ENCODE data around the gene PPA2. TPM values are rescaled to one million over a fixed set of nuclear protein-coding genes. Genes with fewer than 3 reads are reported as not detected.

PPA2 gene
- total and polyA plus RNA-seq, 7 donors: 33.1 to 48.5 (median 41.7) TPM

- TF ChIP-seq CTCF (IDR thresholded peaks at IDR 0.05): no peak
Observed at GRCh38 chr4:105387466-105387865, 86.4 kb downstream of the PPA2 start.

GRCh38 chr4:105386012-105386411, 87.8 kb downstream of the PPA2 start:
- no peak overlapping the region for H3K27ac ChIP-seq
- 64 to 65% (median 65%) methylated on average over 4 of the region's 4 CpGs for WGBS, 3 donors
- DNase-seq: no peak

More at GRCh38 chr4:105387466-105387865, 86.4 kb downstream of the PPA2 start:
- Histone ChIP-seq H3K4me1 (no peaks in the 10 kb centered on the region), H3K27me3 (ENCODE audit: insufficient read depth in 3 of 3, low read length in 2 of 3) (no peaks in the 10 kb centered on the region), H3K27ac (no peak overlapping the region), H3K9me3 (no peaks in the 10 kb centered on the region), H3K4me3 (no peak overlapping the region), H3K36me3 (ENCODE audit: insufficient read depth in 1 of 2, low read depth in 1 of 2) (peaks cover 0 to 28% of the 10 kb centered on the region in 2 donors)
- WGBS, 3 donors: 70 to 80% (median 78%) methylated on average over 5 of the region's 5 CpGs
- DNase-seq (no peak), ATAC-seq (no peak)
- intact Hi-C loops (cut with DNase I): no loop called here

GRCh38 chr4:105374071-105374470, 99.8 kb downstream of the PPA2 start:
- intact Hi-C loops (cut with DNase I): no loop called here
- no peaks in the 10 kb centered on the region for H3K27me3 ChIP-seq (ENCODE audit: insufficient read depth in 3 of 3, low read length in 2 of 3)
- no peak overlapping the region for H3K27ac ChIP-seq
- no peak for TF ChIP-seq CTCF (IDR thresholded peaks at IDR 0.05)
- WGBS, 3 donors: 66 to 79% (median 78%) methylated on average over 3 of the region's 3 CpGs
- no peaks in the 10 kb centered on the region for H3K9me3 ChIP-seq
- peaks cover 0 to 16% of the 10 kb centered on the region in 2 donors for H3K36me3 ChIP-seq (ENCODE audit: insufficient read depth in 1 of 2, low read depth in 1 of 2)
- ATAC-seq (no peak), DNase-seq (no peak)
- H3K4me1 ChIP-seq: no peaks in the 10 kb centered on the region
- H3K4me3 ChIP-seq: no peak overlapping the region

More at GRCh38 chr4:105386012-105386411, 87.8 kb downstream of the PPA2 start:
- Histone ChIP-seq H3K4me3 (no peak overlapping the region), H3K4me1 (no peaks in the 10 kb centered on the region), H3K27me3 (ENCODE audit: insufficient read depth in 3 of 3, low read length in 2 of 3) (no peaks in the 10 kb centered on the region), H3K36me3 (ENCODE audit: insufficient read depth in 1 of 2, low read depth in 1 of 2) (peaks cover 0 to 32% of the 10 kb centered on the region in 2 donors), H3K9me3 (no peaks in the 10 kb centered on the region)
- intact Hi-C loops (cut with DNase I): no loop called here
- no peak for TF ChIP-seq CTCF (IDR thresholded peaks at IDR 0.05)
- no peak for ATAC-seq

GRCh38 chr4:105373324-105373723, 100.5 kb downstream of the PPA2 start:
- TF ChIP-seq CTCF (IDR thresholded peaks at IDR 0.05): no peak
- no peak overlapping the region for H3K27ac ChIP-seq
- intact Hi-C loops (cut with DNase I): no loop called here
- ATAC-seq (no peak), DNase-seq (no peak)
- peaks cover 0 to 23% of the 10 kb centered on the region in 2 donors for H3K36me3 ChIP-seq (ENCODE audit: insufficient read depth in 1 of 2, low read depth in 1 of 2)
- WGBS, 3 donors: 42 to 48% (median 47%) methylated on average over 3 of the region's 3 CpGs
- no peak overlapping the region for H3K4me3 ChIP-seq
- H3K9me3 ChIP-seq: no peaks in the 10 kb centered on the region
- no peaks in the 10 kb centered on the region for H3K4me1 ChIP-seq
- no peaks in the 10 kb centered on the region for H3K27me3 ChIP-seq (ENCODE audit: insufficient read depth in 3 of 3, low read length in 2 of 3)

- intact Hi-C loops (cut with DNase I): no loop called here
- TF ChIP-seq CTCF (IDR thresholded peaks at IDR 0.05): no peak
- WGBS, 3 donors: 84 to 87% (median 84%) methylated on average over 1 of the region's 1 CpG
Observed at GRCh38 chr4:105369988-105370387, 103.9 kb downstream of the PPA2 start.

More at GRCh38 chr4:105369988-105370387, 103.9 kb downstream of the PPA2 start:
- H3K9me3 ChIP-seq: no peaks in the 10 kb centered on the region
- no peak overlapping the region for H3K27ac ChIP-seq
- H3K4me1 ChIP-seq: no peaks in the 10 kb centered on the region
- no peak overlapping the region for H3K4me3 ChIP-seq
- H3K27me3 ChIP-seq (ENCODE audit: insufficient read depth in 3 of 3, low read length in 2 of 3): no peaks in the 10 kb centered on the region
- DNase-seq (no peak), ATAC-seq (no peak)
- H3K36me3 ChIP-seq (ENCODE audit: insufficient read depth in 1 of 2, low read depth in 1 of 2): peaks cover 0 to 39% of the 10 kb centered on the region in 2 donors
